ENCODE measurements around the gene TEPSIN.

TEPSIN gene

DNA sequence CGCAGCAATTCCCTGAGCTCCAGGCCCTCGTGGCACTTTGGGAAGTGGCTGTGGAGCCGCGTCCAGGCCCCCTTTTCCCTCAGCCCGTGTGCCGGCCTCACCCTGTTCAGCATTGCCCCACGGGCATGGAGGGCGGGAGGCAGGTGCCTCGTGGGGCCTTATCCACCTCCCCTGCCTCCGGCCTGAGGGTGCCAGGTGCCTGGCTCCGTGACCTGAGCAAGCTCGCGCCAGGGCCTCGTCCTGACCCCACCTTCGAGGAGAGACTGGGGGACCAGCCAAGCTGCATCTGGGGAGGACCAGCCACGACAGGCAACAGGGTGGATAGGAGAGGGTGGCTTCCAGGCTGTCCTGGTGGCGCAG lies 45.8 kb downstream of the TEPSIN start:
- no peak overlapping the region for H3K4me3 ChIP-seq (ENCODE audit: low read length)
- TF ChIP-seq, protein P1, sequence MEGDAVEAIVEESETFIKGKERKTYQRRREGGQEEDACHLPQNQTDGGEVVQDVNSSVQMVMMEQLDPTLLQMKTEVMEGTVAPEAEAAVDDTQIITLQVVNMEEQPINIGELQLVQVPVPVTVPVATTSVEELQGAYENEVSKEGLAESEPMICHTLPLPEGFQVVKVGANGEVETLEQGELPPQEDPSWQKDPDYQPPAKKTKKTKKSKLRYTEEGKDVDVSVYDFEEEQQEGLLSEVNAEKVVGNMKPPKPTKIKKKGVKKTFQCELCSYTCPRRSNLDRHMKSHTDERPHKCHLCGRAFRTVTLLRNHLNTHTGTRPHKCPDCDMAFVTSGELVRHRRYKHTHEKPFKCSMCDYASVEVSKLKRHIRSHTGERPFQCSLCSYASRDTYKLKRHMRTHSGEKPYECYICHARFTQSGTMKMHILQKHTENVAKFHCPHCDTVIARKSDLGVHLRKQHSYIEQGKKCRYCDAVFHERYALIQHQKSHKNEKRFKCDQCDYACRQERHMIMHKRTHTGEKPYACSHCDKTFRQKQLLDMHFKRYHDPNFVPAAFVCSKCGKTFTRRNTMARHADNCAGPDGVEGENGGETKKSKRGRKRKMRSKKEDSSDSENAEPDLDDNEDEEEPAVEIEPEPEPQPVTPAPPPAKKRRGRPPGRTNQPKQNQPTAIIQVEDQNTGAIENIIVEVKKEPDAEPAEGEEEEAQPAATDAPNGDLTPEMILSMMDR (conservative IDR thresholded peaks at IDR 0.05; ENCODE audit: low read length), result no peak
- no peak for DNase-seq (ENCODE audit: low read depth)

DNA sequence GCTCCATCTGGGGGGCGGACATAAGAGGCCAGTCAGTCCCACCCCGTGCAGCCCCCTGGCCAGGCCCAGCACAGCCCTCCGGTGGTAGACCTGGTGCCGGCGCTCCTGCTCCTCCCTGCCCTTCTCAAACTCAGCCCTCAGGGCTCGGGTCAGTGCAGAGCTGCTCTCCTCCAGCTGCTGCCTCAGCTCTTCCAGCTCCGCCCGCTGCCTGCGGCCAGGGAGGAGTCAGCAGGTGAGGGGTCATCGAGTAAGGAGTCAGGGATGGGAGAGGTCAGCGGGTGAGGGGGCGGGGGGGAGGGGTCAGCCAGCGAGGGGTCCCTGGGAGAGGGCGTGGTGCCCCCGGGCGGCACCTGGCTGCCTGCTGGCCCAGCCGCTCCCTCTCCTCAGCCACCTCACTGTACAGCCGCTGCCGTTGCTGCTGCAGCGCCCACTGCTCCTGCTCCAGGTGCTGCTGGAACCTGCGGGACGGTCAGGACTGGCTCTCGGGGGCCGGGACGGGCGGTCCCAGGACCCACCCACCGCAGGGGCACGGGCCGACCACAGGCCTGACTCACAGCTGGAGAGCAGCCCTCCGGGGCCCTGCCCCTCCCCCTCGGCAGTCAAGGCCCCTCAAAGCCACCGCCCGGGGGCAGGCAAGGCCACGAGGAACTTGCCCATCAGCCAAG lies 46.3 kb downstream of the TEPSIN start:
- no peak overlapping the region for H3K4me3 ChIP-seq (ENCODE audit: low read length)
- no peak for DNase-seq (ENCODE audit: low read depth)
- TF ChIP-seq, protein P1 (conservative IDR thresholded peaks at IDR 0.05; ENCODE audit: low read length), result no peak

DNA sequence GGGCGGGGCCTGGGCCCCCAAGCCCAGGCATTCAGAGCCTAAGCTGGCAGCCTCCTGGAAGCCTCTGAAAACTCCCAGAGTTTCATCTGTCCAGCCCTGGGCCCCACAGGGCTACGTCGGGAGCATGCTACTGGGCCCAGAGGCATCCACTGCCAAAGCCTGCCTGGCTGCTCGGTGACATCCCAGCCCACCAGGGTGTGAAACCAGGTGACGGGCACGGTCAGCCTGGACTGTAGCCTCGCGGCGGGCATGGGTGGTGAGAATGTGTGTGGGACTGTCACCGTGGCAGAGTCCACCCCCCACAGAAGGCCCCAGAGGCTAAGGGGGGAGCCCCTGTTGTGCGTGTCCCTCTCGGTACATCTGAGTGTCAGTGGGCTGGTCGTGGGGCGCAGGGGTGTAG lies 47.2 kb downstream of the TEPSIN start:
- DNase-seq (ENCODE audit: low read depth), result no peak

DNA sequence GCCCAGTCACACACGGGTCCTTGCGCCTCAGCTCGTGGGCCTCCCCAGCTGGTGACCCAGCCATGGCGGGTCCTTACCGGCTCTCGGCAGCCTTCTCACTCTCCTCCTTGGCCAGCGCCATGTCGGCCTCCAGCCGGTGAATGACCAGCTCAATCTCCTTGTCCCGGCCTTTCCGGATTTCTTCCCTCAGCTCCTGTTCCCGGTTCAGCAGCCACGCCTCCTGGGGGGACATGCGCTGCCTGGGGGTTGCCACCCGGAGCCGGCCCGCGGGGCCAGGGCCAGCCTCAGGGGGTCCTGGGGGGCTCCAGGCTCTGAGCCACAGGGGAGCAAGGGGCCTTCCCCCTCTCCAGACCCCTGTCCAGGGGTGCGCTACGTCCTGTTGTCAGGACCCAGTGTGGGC lies 47.7 kb downstream of the TEPSIN start:
- H3K4me3 ChIP-seq (ENCODE audit: low read length), result no peak overlapping the region
- no peak for DNase-seq (ENCODE audit: low read depth)
- TF ChIP-seq, protein P1 (conservative IDR thresholded peaks at IDR 0.05; ENCODE audit: low read length), result no peak

More for the DNA sequence above, 47.2 kb downstream of the TEPSIN start:
- TF ChIP-seq, protein P1 (conservative IDR thresholded peaks at IDR 0.05; ENCODE audit: low read length), result no peak
- H3K4me3 ChIP-seq (ENCODE audit: low read length), result no peak overlapping the region

DNA sequence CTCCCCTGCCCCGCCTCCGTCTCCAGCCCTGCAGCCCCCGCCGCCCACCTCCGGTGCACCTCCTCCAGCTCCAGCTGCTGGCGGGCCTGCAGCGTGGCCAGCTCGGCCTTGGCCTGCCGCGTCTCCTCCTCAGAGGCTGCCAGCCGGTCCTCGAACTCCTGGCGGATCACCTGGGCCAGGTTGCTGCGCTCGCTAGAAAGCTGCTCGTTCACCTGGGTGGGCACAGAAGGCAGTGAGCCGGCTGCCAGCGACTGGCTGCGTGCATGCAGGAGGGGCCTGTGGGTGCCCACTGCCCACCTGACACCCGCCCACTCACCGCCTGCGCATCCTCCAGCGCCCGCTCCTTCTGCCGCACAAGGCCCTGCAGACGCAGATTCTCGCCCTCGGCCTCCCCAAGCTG lies 48.3 kb downstream of the TEPSIN start:
- no peak overlapping the region for H3K4me3 ChIP-seq (ENCODE audit: low read length)
- no peak for DNase-seq (ENCODE audit: low read depth)
- TF ChIP-seq, protein P1 (conservative IDR thresholded peaks at IDR 0.05; ENCODE audit: low read length), result no peak

DNA sequence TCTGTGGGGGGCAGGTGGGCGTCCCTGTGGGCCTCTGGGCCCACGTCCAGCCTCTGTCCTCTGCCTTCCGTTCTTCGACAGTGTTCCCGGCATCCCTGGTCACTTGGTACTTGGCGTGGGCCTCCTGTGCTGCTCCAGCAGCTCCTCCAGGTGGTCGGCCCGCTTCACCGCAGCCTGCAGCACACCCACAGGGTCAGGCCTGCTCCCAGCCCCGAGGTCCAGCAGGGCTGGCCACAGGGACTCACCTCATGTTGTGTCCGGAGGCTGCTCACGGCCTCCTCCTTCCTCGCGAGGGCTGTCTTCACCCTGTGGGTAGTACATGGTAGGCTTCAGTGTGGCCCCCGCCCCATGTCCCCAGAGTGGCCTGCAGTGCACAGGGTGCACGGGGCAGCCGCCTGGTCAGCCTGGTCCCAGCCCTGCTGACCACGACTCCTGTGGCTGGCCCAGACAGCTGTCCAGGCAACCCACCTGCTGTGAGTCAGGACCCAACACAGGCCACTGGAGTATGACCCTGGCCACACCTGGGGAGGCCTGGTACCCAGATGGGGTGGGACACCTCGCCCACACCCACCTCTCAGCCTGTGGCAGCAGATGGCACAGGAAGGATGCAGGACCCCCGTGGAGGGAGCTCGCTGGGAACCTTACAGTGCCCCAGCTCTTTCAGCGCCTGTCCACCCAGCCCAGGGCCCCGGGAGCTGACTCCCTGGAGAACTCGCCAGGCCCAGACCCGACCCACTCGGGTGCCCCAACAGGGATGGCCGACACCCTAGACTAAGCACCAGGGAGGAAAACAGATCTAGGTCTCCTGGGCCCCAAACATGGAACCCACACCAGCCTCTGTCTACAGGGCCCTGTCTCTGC lies 49.0 kb downstream of the TEPSIN start:
- TF ChIP-seq, protein P1 (conservative IDR thresholded peaks at IDR 0.05; ENCODE audit: low read length), result no peak
- DNase-seq (ENCODE audit: low read depth), result no peak
- H3K4me3 ChIP-seq (ENCODE audit: low read length), result no peak overlapping the region

DNA sequence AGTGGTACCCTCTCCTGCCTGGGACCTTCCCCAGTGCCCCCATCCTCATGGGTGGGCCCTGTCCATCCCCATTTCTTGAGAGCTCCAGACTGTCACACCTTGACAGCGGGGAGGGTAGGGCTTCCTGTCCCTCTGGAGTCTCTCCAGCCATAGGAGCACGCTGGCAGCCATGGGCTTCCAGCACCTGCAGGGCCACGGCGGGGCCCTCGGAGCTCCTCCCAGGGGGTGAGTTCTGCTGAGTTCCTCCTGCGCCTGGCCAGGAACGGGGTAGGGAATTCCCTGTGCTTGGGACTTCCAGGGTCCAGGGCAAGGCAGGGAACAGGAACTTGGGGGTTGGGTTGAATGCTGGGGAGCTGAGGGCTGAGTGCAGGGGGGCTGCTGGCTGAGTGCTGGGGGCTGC lies 49.8 kb downstream of the TEPSIN start:
- TF ChIP-seq, protein P1 (conservative IDR thresholded peaks at IDR 0.05; ENCODE audit: low read length), result no peak
- DNase-seq (ENCODE audit: low read depth), result no peak
- H3K4me3 ChIP-seq (ENCODE audit: low read length), result no peak overlapping the region
